ENCODE results near the gene OR51B2. TPM values are rescaled to one million over a fixed set of nuclear protein-coding genes. Genes with fewer than 3 reads are reported as not detected.

Gene OR51B2
- total and polyA plus RNA-seq, 10 of the 15 experiments (the other 5 are each of a cell fraction or from before 2014, with no cell fraction given) = 0.29 TPM; not detected in 9

DNA sequence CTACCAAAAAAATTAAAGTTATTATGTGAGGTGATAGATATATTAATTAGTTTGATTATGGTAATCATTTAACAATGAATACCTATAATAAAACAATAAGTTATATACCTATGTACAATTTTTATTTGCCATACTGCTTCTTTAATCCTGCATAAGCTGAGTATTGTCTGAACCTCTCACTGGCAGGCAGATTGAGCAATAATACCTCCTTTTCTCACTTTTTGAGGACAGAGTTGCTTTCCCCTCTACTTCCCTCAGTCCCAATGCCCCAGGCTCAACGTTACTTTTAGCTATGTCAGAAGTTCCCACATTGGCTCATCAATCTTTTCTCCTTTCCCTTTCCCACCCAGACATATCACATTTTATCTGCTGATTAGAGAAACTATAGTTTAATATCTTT is 25.5 kb upstream of the OR51B2 start:
- BruUV-seq (replicated peaks) = no TSS peak

More for the DNA sequence above, 25.5 kb upstream of the OR51B2 start:
- Histone ChIP-seq H3K27ac (ENCODE audit: control insufficient read depth, insufficient read depth) (no peak overlapping the region), H3K4me2 (ENCODE audit: control insufficient read depth, insufficient read depth) (no peak overlapping the region), H2AFZ (ENCODE audit: control insufficient read depth, low read depth, low read length) (no peak overlapping the region), H3K27me3 (replicated peaks in 1 of 2; ENCODE audit: control insufficient read depth in 2 of 2, insufficient read depth in 2 of 2, low read length in 1 of 2) (no peaks in the 10 kb centered on the region), H3K36me3 (ENCODE audit: control insufficient read depth in 2 of 2, insufficient read depth in 2 of 2, low read length in 1 of 2) (no peaks in the 10 kb centered on the region), H3K9me3 (replicated peaks; ENCODE audit: control insufficient read depth, insufficient read depth, low read length) (no peaks in the 10 kb centered on the region), H3K4me3 (no peak overlapping the region), H3K4me1 (ENCODE audit: control insufficient read depth, insufficient read depth, low read length) (no peaks in the 10 kb centered on the region), H4K20me1 (ENCODE audit: control insufficient read depth, insufficient read depth) (no peaks in the 10 kb centered on the region), H3K79me2 (ENCODE audit: control insufficient read depth, insufficient read depth, low read length) (no peaks in the 10 kb centered on the region), H3K9ac (ENCODE audit: control insufficient read depth, insufficient read depth, low read length) (no peak overlapping the region)
- in situ Hi-C loops (cut with MboI) = loop anchor here (25.0 kb wide), 1 partner anchor 1487 kb away; the partner anchor contains the start of gene STIM1
- RAD21 ChIA-PET (ENCODE audit: unreplicated experiment) = no interaction called here
- intact Hi-C loops (cut with micrococcal nuclease; ENCODE audit: unreplicated experiment) = no loop called here
- SMC1A ChIA-PET (ENCODE audit: uncharacterized antibody, unreplicated experiment) = no interaction called here
- POLR2A ChIA-PET = no interaction called here
- no peak for TF ChIP-seq NR2C2 (IDR thresholded peaks at IDR 0.05; ENCODE audit: borderline replicate concordance, control insufficient read depth, insufficient read length, low read depth)
- TF ChIP-seq, protein P1, sequence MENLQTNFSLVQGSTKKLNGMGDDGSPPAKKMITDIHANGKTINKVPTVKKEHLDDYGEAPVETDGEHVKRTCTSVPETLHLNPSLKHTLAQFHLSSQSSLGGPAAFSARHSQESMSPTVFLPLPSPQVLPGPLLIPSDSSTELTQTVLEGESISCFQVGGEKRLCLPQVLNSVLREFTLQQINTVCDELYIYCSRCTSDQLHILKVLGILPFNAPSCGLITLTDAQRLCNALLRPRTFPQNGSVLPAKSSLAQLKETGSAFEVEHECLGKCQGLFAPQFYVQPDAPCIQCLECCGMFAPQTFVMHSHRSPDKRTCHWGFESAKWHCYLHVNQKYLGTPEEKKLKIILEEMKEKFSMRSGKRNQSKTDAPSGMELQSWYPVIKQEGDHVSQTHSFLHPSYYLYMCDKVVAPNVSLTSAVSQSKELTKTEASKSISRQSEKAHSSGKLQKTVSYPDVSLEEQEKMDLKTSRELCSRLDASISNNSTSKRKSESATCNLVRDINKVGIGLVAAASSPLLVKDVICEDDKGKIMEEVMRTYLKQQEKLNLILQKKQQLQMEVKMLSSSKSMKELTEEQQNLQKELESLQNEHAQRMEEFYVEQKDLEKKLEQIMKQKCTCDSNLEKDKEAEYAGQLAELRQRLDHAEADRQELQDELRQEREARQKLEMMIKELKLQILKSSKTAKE (IDR thresholded peaks at IDR 0.05; ENCODE audit: low read depth, poor library complexity, severe bottlenecking) = no peak
- TF ChIP-seq MXI1 (IDR thresholded peaks at IDR 0.05; ENCODE audit: low read depth, low read length) = no peak
- no peak for TF ChIP-seq EED (IDR thresholded peaks at IDR 0.05; ENCODE audit: low read depth)
- no peak for TF ChIP-seq MEF2B (IDR thresholded peaks at IDR 0.05; ENCODE audit: partially characterized antibody, poor library complexity, severe bottlenecking)
- TF ChIP-seq SMAD5 (IDR thresholded peaks at IDR 0.05; ENCODE audit: low read depth) = no peak
- TF ChIP-seq ATF7 (IDR thresholded peaks at IDR 0.05; ENCODE audit: low read depth) = no peak
- no peak for TF ChIP-seq SMC3 (IDR thresholded peaks at IDR 0.05; ENCODE audit: borderline replicate concordance, low read length)
- no peak for TF ChIP-seq TAF1 (IDR thresholded peaks at IDR 0.05; ENCODE audit: borderline replicate concordance, low read depth, low read length)
- TF ChIP-seq FOS (IDR thresholded peaks at IDR 0.05; ENCODE audit: borderline replicate concordance, extremely low read depth, insufficient read length) = no peak
- no peak for TF ChIP-seq IRF5 (IDR thresholded peaks at IDR 0.05; ENCODE audit: borderline replicate concordance)
- TF ChIP-seq ZNF217 (IDR thresholded peaks at IDR 0.05) = no peak
- TF ChIP-seq CREM (IDR thresholded peaks at IDR 0.05; ENCODE audit: low read depth) = no peak
- no peak for TF ChIP-seq ZNF274 (IDR thresholded peaks at IDR 0.05; ENCODE audit: insufficient read depth, insufficient read length)
- no peak for TF ChIP-seq PBX3 (IDR thresholded peaks at IDR 0.05; ENCODE audit: insufficient replicate concordance, low read depth, low read length)
- WGBS (ENCODE audit: insufficient coverage, insufficient replicate concordance, low lambda C conversion rate, missing lambda C conversion rate) = 0% methylated on average over 1 of the region's 1 CpG
- FAIRE-seq (no peak), ATAC-seq (no peak), DNase-seq (ENCODE audit: low read depth, low spot score) (no peak)
- CTCF ChIA-PET = no interaction called here

All from GM12878 (cell line).